Suppressor macrophage treated with lipopolysaccharide for 4 hours (primary cell): ENCODE measurements around the gene MYO6.
"Not testable (repeated sequence)": the region's sequence is repeated elsewhere in the genome, so short reads cannot be mapped to it uniquely, and the experiment has no call there.

Source experiments
- DNase-seq: peaks from one replicate; pipeline ENCODE4 v3.0.0-alpha.2; 2020

MYO6 gene

GRCh38 chr6:75893776-75894152 is 144.7 kb downstream of the MYO6 start:
- DNase-seq: no peak

GRCh38 chr6:75896526-75896925 is 147.5 kb downstream of the MYO6 start:
- DNase-seq: no peak

- DNase-seq: not testable (repeated sequence)
Measured at GRCh38 chr6:75900216-75900615, 151.2 kb downstream of the MYO6 start.

GRCh38 chr6:75905129-75905528 is 156.1 kb downstream of the MYO6 start:
- DNase-seq: not testable (repeated sequence)

- DNase-seq: no peak
Measured at GRCh38 chr6:75906871-75907270, 157.8 kb downstream of the MYO6 start.

GRCh38 chr6:75907444-75907843 is 158.4 kb downstream of the MYO6 start:
- DNase-seq: no peak

GRCh38 chr6:75913040-75913439 is 164.0 kb downstream of the MYO6 start:
- DNase-seq: no peak

- no peak for DNase-seq
Measured at GRCh38 chr6:75922226-75922625, 173.2 kb downstream of the MYO6 start.

DNA sequence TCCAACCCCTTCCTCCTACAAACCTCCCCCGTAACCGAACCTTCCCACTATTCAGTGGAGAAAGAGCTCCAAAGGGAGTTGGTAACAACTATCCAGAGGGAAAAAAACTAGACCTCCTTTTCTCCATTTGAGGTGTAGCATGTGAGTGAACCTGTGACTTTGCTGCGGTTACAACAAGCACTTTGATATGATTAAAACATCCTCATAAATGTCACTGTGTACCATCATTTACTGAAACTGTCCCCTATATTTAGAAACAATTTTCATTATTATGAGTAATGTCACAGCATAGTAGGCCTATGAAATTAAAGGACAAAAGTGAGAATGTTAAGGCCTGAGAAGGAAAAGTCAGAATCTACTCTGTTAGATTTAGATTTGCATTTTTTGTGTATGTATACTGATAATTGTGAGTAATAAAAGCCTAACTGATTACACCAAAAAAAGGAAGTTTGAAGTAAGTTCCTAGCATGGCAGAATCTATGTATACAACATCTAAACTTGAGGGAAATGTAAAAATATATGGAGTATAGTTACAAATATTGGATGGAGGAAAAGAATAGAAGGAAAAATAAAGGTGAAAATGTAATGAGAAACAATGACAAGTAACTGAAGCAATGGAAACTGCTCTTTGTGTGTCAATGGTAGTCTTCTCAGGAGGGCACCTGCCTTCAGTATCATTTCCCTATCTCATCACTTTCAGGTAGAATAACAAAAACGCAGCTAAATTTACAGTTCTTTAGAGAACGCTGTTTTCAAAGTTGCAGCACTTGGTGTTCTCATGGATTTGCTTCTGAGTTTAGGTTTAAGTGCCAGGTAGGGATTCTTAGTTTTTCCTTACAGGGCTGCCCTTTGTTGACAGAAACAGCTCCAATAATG is 177.5 kb downstream of the MYO6 start:
- no peak for DNase-seq

DNA sequence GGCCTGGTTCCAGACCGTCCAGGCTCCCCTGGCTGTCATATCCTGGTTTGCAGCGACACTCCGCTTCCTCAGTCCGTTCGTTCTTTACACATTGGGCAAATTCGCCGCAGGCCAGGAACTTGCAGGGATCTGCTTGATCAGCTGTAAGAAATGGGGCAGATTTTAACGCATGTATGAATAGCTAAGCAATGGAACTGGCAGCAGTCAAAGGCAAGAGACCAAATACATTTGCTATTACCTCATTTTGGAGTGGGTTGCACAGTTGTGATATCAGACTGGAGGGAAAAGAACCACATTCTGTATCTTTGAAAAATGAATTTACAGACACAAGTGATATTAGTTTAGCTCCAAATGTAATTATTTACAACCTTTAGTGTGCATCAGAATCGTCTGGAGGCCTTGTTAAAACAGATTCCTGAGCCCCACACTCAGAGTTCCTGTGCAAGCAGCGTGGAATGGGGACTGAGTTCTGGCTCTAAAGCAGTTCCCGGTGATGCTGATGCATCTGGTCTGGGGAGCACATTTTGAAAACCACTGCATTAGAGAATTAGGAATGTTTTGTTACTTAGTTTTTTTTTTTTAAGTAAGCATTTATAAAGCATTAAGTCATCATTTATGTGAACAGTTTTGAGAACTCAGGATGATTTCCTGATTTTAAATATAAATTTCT is 182.1 kb downstream of the MYO6 start:
- no peak for DNase-seq

DNA sequence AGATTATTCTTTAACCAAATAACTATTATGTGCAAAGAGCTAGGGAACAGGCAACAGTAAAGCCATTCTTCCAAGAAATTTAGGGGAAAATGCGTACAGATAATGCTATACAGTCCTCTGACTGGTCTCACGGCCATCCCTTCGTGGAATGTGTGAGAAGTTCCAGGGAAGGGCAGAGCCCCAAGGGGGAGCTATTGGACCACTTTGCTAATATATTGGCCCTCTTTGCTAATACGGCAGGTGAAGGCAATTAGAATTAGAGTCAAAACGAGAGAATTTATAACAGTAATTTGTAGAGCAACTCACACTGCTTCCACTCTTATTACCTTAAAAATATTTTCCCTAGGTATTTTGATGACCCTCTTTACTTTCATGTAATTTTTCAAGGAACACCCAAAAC is 183.0 kb downstream of the MYO6 start:
- no peak for DNase-seq

- no peak for DNase-seq
Measured at GRCh38 chr6:75933387-75933975, 184.4 kb downstream of the MYO6 start.

DNA sequence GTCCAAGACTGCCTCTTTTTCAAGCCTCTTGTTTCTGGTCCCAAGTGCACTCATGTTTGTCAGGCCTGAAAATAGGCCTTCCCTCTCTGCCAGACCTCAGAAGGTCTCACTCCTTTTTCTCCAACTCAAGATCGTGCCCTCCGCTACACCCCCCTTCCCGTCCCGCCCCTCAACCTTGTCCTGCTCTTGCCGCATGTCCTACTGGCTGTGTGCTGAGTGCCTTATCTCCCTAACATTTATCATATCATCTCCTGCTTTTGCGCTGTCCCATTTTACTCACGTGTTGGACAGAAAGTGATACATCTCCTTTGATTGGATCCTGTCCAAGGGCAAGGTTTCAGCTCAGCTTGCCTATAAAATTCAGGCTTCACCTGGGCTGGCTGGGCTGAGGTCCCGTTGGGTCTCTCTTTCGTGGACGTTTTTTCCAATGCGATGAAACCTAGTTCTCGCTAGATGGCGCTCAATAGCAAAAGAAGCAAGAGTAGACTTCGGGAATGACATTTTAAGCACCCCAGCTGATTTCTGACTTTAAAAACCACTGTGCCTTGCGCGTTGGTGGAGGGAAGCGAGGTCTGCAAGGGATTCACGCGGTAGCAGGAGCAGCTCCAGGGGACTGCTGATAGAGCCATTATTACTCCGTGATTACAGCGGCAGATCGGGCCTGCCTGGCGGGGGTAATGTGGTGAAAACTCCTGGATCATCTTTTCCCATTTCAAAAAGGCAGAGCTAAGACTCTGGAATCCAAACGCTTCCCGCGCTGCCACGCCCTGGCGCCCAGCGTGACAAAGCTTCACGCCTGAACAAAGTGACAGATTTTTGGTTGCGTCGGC is 185.8 kb downstream of the MYO6 start:
- peak; percentile 67 for DNase-seq

DNA sequence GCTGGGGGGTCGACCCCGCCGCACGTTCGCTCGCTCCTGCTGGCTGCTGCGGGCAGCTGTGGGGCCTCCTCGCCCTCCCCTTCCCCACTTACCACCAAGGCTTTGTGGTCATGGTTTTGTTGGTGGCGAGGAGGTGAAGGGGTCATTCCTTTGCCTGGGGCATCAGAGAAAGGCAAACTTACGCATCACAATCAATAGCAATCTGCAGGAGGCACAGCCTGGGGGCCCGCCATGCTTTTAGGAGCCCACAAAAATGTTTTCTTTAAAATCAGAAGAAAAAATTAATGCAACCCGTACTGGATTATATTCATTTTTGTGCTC is 186.4 kb downstream of the MYO6 start:
- DNase-seq: no peak

DNA sequence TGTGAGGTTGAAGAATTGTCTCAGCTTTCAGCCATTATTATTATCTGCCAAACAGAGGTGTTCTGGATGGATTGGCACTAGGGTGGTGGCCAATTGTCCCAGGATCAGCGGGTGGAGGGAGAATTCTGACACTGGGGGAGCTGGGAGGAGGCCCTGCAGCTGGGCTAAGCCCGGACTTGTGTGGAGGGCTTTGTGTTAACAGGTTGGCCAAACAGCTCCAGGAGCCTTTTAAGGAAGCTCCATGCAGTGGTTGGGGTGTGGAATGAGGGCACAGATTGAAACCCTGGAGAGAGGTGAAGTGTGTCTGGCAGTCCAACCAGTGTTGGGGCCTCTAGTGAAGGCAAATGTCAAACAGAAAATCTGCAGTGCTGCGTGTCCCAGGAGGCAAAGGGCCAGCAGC is 187.6 kb downstream of the MYO6 start:
- DNase-seq: no peak

GRCh38 chr6:75937846-75938245 is 188.8 kb downstream of the MYO6 start:
- DNase-seq: no peak

DNA sequence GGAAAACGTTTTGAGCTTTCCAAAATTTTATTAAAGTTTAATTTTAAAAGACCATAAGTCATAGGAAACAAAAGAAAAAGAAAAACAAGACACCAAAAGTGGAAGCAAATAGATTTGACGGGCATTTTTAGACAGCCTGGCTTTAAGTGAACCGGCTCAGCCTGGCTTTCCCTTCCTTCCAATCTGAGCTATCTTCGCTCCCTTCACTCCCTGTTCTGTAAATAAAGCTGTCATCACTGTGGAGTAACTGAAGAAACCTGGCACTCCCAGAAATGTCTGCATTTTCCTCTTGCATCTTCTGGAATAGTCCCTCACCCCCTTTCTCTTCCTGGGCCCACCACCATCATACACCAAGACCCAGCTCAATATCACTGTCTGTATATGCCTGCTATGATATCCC is 191.5 kb downstream of the MYO6 start:
- no peak for DNase-seq

GRCh38 chr6:75941509-75941908 is 192.5 kb downstream of the MYO6 start:
- DNase-seq: no peak

- no peak for DNase-seq
Measured at GRCh38 chr6:75943381-75943780, 194.3 kb downstream of the MYO6 start.

- no peak for DNase-seq
Measured at GRCh38 chr6:75946146-75946831, 197.2 kb downstream of the MYO6 start.

GRCh38 chr6:75947935-75948334 is 198.9 kb downstream of the MYO6 start:
- DNase-seq: no peak

DNA sequence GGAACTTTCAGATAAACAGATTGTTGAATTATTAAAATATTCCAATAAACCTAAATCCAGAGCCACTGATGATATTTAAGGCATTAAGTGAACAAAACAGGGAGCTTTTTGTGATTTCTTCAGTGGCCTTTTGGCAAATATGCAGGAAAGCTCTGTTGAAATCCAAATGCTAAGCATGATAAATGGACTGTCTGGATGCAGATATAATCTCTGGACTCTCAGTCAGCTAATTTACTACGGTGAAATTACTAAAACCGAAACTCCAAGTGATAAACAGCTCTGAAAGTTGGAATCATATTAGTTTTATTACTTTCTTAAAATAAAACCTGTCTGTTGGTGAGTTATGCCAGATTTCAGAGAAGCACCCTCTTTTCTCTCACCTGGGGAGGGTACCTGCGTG is 203.1 kb downstream of the MYO6 start:
- no peak for DNase-seq

- DNase-seq: no peak
Measured at GRCh38 chr6:75963569-75963968, 214.5 kb downstream of the MYO6 start.
